ENCODE results near the gene CORO7.

Gene CORO7

DNA sequence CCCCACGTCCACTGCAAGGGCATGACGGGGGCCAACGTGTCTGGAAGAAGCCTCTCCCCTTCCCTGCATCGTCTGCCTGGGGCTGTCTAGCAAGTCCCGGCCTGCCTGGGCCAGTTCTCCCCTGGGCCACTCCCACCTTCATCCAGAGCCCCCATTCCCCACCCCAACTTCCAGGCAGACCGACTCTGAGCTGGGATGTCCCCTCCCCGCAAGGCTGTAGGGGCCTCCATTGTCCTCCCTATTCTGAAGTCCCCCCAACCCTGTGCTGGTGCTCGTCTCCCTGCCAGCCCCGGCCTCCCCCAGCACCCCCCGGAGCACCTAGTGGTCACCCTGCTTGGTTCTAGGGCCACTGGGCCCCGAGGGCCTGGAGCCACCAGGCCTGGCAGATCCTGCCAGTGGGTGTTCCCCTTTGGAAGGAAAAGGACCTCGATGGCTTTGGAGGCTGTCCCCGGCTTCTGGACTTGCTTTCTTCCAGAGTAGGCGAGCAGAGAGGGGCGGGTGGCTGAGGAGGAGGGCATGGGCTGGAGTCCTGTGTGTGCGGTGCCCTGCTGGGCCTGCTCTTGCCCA, 95.7 kb downstream of the CORO7 start:
- DNase-seq (ENCODE audit: low spot score), result no peak

DNA sequence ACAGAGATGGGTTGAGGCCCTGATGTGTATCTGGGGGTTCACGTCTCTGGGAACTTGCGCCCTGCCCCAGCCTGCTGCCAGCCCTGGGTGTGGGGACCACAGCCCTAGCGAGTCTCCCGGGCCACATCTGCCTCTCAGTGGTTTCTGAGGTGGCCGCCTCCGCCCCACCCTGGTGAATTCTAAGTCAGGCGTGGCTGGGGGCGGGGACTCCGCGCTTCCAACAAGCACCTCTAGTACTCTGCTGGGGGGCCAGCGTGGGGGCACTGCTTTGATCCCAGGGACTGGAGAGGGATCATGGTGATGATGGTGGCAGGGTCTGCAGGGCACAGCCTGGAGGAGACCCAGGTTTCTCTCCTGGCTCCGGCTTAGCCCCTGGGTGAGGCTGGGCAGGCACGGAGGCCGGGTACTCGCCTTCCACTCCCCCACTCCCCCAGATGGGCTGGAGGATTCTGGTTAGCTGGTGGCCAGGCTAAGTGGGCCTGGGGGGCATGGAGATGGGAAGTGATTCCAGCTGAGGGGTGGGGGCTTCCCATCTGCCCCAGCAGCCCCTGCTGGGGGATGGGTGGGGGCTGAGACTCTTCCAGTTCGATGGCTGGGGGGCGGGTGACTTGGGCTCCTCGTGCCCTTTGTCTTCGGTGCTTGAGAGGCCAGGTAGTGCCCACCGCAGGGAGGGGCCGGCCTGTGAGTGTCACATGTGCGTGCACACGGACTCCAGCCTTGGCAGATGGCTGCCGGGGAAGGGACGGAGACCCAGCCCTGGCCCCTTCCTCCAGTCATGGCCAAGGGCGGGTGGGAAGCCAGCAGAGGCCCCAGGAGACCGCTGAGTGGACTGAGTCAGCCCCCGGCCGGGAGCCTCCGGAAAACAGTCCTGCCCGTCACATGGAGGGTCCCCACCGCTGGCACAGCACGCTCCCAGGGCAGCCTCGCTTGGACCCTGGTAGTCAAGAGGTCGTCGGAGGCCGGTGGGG, 96.7 kb downstream of the CORO7 start:
- DNase-seq (ENCODE audit: low spot score), result no peak

DNA sequence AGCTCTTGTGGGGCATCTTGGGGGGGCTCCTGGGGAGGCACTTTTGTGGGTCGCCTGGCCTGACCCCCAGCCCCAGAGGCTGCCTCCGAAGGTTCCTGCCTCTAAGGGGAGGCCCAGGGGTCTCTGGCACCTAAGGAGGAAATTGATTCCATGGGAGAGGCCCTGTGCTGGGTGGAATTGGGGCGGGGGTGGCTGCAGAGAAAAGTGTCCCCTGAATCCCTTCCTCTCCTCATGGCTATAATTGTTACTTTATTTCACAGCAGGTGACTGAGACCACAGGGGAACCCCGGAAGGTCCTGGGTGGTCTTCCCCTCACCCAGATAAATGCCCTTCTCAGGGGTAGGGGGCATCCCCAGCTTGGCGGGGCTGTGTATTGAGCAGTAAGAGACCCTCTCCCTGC, 97.4 kb downstream of the CORO7 start:
- no peak for DNase-seq (ENCODE audit: low spot score)

DNA sequence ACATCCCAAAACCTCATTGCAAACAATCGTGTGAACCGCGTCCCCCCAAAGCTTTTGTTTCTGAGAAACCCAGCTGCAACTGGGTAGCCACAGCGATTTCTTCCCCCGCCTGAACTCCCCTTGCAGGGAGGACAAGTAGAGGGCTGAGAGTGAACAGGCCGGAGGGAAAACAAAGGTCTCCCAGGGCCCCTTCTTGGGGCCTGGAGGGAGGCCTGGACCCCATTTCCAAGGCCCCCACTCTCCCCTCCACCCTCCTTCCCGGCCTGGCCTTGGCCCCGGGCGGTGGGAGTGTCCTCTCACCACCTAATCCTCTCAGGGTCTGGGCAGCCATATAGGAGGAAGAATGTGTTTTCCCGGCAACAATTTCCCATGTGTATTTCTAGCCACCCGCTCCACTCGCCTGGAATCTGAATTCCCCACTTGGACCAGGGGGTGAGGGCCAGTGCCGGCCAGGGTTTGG, 97.9 kb downstream of the CORO7 start:
- DNase-seq (ENCODE audit: low spot score), result no peak

DNA sequence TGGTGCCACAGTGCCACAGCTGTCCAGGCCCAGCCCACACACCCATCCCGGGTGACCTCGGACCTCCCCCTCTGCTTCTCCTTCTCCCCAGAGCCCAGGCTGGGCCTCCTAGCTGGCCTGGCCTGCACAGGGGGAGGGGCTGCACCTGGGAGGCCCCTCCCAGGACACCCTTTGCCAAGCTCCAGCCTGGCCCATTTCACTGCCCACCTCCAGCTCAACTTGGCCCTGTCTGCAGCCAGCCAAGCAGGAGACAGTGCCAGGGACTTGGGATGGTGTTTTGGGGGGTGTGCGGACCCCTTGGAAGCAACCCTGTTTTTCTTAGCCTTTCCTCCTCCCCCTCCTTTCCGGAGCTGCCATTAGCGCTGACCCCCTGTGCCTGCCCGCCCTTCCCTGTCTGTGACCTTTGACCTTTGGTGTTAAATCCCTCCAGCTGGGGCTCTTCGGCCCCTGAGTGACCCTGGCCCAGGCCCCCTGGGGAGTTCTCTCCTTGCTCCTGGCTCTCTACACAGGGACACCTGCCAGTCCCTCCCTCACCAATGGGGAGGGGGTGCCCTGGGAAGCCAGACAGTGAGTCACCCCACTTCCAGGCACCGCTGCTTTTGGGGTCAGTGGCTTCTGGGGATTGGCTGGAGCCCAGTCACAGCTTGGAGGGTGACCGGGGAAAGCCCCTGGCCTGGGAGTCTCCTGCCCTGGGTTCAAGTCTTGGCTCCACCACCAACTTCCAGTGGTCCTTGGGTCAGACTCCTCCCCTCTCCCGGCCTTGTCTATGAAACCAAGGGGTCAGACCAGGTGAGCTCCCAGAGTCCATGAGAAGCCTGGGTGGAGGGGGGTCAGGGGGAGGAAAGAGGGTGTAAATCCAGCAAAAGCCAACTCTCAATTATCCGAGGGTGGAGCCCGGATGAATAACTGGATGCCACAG, 98.6 kb downstream of the CORO7 start:
- no peak for DNase-seq (ENCODE audit: low spot score)

DNA sequence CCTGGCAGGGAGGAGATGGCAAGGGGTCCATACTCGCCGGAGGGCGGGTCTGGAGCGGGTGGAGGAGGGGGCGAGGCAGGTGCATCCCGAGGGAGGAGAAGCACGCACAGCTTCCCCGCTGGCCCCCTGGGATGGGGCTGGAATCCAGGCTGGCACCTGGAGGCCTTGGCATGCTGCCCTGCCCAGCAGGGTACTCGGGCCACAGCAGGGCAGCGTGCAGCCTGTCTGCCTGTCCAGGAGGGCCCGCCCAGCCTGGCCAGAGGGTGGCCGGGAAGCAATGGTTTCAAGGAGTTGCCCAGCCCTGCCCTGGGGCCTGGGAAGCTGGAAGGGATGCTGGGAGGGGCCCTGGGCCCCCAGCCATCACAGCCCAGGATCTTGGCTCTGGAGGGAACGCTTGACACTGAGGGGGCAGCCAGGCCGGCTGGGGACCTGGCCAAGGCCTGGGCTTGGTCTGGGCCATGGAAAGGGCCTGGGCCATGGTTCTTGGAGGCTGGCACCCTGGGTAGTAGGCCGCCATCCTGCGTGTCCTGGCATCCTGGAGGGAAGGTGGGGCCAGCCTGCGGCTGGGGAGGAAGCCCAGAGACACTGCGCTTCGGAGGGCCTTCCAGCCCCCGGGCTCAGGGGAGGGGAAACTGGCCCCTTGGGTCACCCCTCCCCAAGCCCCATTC, 99.4 kb downstream of the CORO7 start:
- DNase-seq (ENCODE audit: low spot score), result peak; percentile 75

DNA sequence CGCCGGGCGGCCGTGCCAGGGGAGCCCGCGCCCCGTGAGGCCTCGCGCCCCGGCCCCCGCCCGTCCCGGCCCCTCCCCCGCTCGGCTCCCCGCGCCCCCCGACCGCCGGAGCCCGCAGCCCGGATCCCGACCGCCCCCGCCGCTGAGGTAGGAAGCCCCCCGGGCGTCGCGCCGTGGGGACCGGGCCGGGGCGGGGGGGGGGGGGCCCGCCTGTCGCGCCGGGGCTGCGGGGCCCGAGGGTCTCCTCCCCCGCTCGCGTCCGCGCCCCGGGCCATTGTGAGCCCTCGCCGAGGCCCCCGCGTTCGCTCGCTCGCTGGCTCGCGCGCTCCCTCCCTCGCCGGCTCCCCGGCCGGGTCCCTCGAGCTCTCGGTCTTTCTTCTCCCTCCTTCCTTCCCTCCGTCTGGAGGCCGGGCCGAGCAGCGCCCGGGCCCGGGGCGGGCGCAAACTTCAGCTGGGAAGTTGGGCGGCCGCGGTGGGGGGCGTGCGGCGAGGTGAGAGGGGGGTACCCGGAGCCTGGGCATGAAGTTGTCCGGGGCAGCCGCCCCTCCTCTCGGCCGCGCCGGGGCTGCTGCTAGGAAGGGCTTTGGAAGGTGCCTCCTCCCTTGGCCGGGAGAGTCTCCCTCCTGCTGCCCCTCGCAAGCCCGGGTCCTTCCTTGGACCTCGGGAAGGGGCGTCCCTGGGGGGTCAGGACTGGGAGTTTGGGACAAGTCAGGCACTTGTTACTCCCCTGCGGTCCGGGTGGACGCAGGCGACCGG, 100.1 kb downstream of the CORO7 start:
- DNase-seq (ENCODE audit: low spot score), result peak; percentile 74

DNA sequence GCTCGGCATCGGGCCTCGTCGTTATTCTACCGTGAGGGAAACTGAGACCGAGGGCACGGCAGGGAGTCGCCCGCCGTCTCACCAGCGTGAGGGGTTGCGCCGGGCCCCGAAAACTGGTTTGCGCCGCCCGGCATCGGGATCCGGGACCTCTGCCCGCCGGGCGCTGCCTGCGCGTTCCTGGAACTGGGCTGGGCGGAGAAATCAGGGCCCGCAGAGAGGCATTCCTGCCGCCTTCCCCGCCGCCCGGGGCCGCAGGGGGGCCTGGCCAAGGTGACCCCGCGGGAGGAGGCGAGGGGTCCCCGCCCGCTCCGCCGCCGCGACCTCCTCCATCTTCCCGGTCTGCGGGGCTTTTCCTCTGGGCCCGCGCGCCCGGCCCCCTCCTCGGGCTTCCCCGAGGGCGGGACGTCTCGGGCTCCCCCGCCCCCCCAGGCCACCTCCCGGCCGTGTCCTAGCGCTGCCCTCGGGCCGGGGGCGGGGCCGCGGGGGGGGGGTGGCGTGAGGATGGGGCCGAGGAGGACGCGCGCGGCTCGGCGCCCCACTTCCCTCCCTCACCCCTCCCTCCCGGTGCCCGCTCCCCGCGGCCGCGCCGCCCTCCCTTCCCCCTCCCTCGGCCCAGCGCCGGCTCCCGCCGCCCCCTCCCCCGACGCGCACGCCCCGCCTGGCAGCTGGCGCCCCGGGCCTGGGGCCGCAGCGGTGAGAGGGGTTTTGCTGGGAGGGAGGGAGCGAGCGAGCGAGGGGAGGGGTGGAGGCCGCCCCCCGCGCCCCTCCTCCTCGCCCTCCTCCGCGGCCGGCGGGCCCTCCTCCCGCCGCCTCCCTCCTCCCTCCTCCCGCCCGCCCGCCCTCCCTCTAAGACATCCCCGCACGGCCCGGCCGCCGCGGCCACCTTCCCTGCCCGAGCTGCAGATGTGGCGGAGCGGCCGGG, 100.9 kb downstream of the CORO7 start, which contains the start of gene GLIS2:
GLIS2 (plus strand) TSS at position 882 of the 922 bp plus-strand sequence. CDS start 16,214 bp downstream, outside the sequence.
- peak; percentile 90 for DNase-seq (ENCODE audit: low spot score)

DNA sequence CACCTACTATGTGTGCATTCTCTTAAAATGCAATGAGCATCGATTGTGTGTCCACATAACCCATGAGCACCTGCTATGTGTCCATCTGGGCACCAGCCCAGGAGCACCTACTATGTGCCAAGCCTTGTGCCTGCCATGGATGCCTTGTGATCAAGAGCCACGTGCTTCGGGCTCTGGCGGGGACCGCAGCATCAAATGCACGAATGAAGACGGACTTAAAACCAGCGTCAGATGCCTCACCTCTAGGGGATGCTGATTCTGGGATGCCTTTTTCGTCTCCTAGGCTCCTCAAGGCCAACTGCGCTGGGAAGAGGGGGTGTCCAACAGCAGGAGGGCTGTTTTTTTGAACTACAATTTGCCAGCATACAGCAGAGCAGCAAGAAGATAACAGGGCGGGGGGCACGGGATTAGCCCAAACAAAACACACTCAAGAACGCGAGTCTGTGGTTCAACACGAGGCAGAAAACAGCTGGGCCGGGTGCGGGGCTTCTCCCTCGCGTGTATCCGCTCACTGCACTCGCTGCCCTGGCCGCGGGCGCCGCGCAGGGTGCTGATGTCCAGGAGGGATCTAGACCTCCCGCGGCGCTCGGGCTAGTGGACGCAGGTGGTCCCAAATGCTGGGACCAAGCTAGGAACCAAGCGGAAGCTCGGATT, 101.7 kb downstream of the CORO7 start:
- peak; percentile 61 for DNase-seq (ENCODE audit: low spot score)

DNA sequence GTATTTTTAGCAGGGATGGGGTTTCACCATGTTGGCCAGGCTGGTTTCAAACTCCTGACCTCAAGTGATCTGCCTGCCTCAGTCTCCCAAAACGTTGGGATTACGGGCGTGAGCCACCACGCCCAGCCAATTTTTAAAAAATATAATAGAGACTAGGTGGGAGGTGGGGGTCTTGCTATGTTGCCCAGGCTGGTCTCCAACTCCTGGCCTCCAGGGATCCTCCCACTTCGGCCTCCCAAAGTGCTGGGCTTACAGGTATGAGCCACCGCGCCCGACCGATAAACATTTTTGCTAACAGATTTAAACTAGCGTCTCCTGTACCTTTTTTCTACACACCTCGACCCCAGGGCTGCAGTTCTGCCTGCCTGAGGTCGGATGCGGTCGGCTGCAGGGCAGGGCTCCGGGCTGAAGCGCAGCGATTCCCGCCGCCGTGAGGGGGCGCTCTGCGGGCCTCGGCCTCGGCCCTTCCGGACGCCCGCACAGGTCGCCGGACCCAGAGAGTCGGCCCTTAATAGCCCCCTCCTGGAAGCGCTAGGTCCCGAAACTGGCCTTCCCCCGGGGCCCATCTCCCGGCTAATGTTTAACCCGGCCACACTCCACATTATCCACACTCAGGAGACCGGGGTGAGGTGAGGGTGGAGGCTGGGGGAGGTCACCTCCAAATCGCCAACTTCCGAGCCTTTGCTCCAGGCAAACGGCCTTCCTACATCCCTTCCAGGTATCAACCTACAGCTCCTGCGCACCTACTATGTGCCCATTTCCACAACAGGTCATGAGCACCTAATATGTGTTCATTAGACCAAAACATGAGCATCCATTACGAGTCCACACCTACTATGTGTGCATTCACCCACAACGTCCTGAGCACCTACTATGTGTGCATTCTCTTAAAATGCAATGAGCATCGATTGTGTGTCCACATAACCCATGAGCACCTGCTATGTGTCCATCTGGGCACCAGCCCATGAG, 102.5 kb downstream of the CORO7 start:
- DNase-seq (ENCODE audit: low spot score), result no peak

DNA sequence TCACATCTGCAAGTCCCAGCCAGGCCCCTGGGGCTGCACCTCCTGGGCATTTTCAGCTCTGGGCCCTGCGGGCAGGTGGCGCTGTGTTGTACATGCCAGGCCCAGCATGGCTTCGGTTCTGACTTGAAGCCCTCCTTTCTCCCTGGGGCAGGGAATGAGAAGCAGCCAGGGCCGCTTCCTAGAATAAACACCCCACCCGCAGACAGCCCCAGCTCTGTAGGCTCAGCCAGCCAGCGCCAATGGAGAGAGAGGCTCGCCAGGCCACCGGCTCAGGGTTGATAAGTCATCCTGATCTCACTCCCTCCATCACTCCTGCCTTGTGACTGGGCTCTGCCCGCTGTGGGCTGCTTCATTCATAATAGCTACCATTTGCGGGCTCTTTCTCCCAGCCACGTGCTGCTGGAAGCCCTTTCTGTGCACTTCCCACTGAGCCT, 106.5 kb downstream of the CORO7 start:
- DNase-seq (ENCODE audit: low spot score), result peak; percentile 66

DNA sequence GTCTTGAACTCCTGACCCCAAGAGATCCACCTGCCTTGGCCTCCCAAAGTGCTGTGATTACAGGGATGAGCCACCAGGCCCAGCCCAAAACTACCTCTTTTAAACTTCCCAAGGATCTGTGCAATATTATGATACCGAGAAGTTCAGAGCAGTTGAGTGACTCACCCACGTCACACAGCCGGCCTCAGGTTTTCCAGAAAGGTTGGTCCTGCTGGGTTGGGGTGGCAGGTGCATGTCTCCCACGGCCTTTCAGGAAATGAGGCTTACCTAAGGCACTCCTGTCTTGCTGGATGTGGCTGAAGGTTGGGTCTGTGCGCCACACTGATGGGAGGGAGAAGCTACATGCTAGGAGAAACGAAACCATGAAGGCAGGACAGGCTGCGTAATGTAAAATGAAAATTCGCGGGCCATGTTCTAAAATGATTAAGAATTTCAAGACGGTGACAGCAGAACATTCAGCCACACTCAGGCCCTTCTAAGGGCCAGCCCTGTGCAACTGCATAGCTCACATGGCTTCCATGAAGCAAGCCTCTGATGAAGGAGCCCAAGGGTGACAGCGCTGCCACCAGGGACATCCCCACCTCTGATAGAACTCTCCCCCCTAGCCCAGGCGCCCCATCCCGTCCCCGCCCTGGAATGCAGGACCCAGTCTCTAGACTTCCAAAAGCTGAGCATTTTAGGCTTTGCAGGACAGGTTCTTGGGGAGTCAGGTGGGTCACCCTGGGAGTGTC, 107.1 kb downstream of the CORO7 start:
- DNase-seq (ENCODE audit: low spot score), result no peak

DNA sequence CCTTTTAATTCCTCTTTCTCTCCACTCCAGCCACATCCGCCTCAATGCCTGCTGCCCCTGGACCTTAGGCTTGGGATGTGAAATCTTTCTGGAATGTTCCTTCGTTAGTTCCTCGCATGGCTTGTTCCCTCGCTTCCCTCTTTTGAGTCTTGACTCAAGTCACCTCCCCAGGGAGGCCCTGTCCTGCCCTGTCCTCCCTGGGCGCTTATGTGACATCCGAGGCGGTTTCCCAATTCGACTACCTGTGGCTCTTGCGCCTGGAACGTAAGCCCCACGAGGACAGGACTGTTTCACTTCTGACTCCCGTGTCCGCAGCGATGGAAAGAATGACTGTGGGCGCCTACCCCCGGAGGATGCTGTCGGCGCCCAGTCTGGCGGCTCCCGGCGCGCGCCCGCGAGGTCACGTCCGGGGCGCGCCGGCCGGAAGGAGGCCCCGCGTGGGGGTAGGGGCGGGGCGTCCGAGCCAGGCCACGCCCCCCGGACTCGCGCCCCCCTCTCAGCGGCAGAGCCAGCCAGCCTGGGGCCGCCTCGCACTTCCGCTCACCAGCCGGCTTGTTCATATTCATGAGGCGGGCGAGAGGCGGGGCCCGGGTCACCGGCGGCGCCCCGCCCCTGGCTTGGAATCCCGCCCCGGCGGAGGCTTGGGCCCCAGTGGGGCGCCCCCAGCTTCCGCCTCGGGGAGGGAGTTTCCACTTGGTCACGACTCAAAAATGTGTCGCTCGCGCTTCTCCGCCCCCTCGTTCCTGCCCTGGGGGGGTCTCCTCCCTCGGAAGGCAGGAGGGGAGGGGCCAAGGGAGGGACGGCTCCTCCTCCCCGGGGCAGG, 109.0 kb downstream of the CORO7 start:
- DNase-seq (ENCODE audit: low spot score), result no peak

DNA sequence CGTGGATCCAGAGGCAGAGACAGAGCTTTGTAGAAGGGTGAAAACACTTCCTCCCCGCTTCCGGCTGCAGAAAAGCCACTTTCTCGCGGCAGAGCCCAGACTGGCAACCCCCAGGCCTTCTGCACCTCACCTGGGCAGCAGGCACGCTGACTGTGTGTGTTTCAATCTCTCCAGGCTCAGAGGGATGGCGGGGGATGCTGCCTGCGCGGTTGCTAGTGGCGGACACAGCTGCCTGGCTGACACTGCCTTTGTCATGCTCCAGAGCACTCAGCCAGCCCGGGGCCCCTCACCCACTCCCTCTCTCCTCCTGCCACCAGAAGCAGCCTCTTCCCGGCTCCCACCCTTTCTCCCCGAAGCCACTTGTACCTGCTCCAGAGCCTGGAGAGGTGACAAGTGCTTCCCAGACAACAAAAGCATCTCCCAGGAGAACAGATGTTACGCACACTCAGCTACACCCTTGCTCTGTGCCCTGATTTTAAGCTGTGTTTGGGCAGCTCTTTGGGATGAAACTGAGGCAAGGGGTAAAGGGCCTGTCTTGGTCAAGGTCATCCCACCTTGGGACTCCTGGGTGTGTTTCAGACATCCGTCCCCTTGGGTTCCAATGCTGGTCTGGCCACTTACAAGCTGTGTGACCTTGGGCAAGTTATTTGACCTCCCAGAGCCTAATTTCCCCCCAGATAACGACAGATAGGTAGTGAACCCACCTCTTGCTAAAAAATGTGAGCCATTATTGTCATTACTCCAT, 109.8 kb downstream of the CORO7 start:
- no peak for DNase-seq (ENCODE audit: low spot score)

Measured in D341Med (cell line).